ENCODE data around the gene ANKRA2. TPM values are rescaled to one million over a fixed set of nuclear protein-coding genes. Genes with fewer than 3 reads are reported as not detected.

Gene ANKRA2
- total and polyA plus RNA-seq, 10 of the 15 experiments (the other 5 are each of a cell fraction or from before 2014, with no cell fraction given): 12.3 to 47.1 (median 21.9) TPM

GRCh38 chr5:73606206-73606753, 40.8 kb upstream of the ANKRA2 start:
- in situ Hi-C loops (cut with MboI): no loop called here

DNA sequence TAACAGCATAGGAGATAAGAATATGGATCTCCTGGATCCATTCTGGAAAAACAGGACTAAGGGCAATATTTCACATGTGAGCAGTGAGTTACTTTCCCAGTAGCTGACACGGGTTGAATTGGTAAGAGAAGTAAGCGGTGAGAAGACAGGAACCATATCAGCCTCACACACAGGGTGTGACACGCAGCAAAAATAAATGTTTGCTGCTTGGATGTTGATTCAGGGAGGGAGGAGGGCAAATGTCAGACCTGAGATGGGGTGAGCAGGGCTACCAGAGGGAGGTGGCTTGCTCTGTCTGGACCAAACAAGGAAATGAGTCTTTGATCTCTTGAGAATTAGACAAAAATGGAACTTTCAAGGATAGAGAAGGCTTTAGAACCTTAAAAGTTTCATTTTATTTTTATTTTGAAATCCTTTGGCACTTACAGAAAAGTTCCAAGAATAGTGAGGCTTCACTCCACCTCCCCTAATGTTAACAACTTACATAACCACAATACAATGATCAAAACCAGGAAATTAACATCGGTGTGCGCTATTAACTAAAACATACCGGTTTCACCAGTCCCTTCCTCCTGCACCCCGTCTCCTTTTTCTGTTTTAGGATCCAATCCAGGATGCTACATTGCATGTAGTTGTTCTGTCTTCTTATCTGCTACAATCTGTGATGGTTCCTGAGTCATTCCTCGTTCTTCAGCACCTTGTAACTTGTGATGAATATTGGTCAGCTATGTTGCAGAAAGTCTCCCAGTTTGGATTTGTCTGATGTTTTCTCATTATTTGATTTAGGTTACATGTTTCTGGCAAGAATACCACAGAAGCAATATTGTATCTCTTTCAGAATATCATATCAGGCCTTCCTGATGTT, 40.0 kb upstream of the ANKRA2 start:
- CTCF ChIA-PET: interaction anchor here (0.5 to 1.2 kb wide), 5 partner anchors 8 to 188 kb away, joined by 3 to 5 read pairs (median 3); no protein-coding TSS in a partner anchor
- in situ Hi-C loops (cut with MboI) (no loop called here), intact Hi-C loops (cut with micrococcal nuclease; ENCODE audit: unreplicated experiment) (no loop called here)
- Histone ChIP-seq H3K27ac (ENCODE audit: control insufficient read depth, insufficient read depth) (no peak overlapping the region), H3K9me3 (replicated peaks; ENCODE audit: control insufficient read depth, insufficient read depth, low read length) (no peaks in the 10 kb centered on the region), H3K79me2 (ENCODE audit: control insufficient read depth, insufficient read depth, low read length) (no peaks in the 10 kb centered on the region), H4K20me1 (ENCODE audit: control insufficient read depth, insufficient read depth) (no peaks in the 10 kb centered on the region), H2AFZ (ENCODE audit: control insufficient read depth, low read depth, low read length) (no peak overlapping the region), H3K4me3 (no peak overlapping the region), H3K27me3 (replicated peaks in 1 of 2; ENCODE audit: control insufficient read depth in 2 of 2, insufficient read depth in 2 of 2, low read length in 1 of 2) (no peaks in the 10 kb centered on the region), H3K9ac (ENCODE audit: control insufficient read depth, insufficient read depth, low read length) (no peak overlapping the region), H3K4me1 (ENCODE audit: control insufficient read depth, insufficient read depth, low read length) (no peaks in the 10 kb centered on the region), H3K4me2 (ENCODE audit: control insufficient read depth, insufficient read depth) (no peak overlapping the region), H3K36me3 (ENCODE audit: control insufficient read depth in 2 of 2, insufficient read depth in 2 of 2, low read length in 1 of 2) (no peaks in the 10 kb centered on the region)
- SMC1A ChIA-PET (ENCODE audit: uncharacterized antibody, unreplicated experiment): interaction anchor here (1.1 to 2.7 kb wide), 4 partner anchors 19 to 182 kb away, joined by 3 to 11 read pairs (median 4); no protein-coding TSS in a partner anchor
- 66% methylated on average over 8 of the region's 8 CpGs for WGBS (ENCODE audit: insufficient coverage, insufficient replicate concordance, low lambda C conversion rate, missing lambda C conversion rate)
- RAD21 ChIA-PET (ENCODE audit: unreplicated experiment): no interaction called here
- DNase-seq (ENCODE audit: low read depth, low spot score): no peak
- FAIRE-seq: no peak
- POLR2A ChIA-PET: no interaction called here
- no peak for ATAC-seq
- BruUV-seq (replicated peaks): no TSS peak
- TF ChIP-seq TCF7 (IDR thresholded peaks at IDR 0.05; ENCODE audit: borderline replicate concordance) (no peak), ATF7 (IDR thresholded peaks at IDR 0.05; ENCODE audit: low read depth) (no peak), ZNF384 (IDR thresholded peaks at IDR 0.05; ENCODE audit: borderline replicate concordance, low read depth, low read length) (no peak), RAD21 (IDR thresholded peaks at IDR 0.05; ENCODE audit: insufficient read depth, low read depth, low read length) (no peak), BHLHE40 (IDR thresholded peaks at IDR 0.05; ENCODE audit: borderline replicate concordance in 1 of 2, low read depth in 2 of 2, low read length in 1 of 2) (no peak), DPF2 (IDR thresholded peaks at IDR 0.05) (no peak), YY1 (IDR thresholded peaks at IDR 0.05; ENCODE audit: low read depth, low read length) (no peak), CREM (IDR thresholded peaks at IDR 0.05; ENCODE audit: low read depth) (no peak), STAT3 (IDR thresholded peaks at IDR 0.05; ENCODE audit: low read depth, low read length) (no peak), TCF3 (IDR thresholded peaks at IDR 0.05; ENCODE audit: borderline replicate concordance, insufficient read depth, low read depth, low read length) (no peak), TCF12 (IDR thresholded peaks at IDR 0.05; ENCODE audit: low read depth, low read length) (no peak), MXI1 (IDR thresholded peaks at IDR 0.05; ENCODE audit: low read depth, low read length) (no peak), POU2F2 (IDR thresholded peaks at IDR 0.05; ENCODE audit: borderline replicate concordance, low read depth, low read length) (no peak)
- TF ChIP-seq, protein P1, sequence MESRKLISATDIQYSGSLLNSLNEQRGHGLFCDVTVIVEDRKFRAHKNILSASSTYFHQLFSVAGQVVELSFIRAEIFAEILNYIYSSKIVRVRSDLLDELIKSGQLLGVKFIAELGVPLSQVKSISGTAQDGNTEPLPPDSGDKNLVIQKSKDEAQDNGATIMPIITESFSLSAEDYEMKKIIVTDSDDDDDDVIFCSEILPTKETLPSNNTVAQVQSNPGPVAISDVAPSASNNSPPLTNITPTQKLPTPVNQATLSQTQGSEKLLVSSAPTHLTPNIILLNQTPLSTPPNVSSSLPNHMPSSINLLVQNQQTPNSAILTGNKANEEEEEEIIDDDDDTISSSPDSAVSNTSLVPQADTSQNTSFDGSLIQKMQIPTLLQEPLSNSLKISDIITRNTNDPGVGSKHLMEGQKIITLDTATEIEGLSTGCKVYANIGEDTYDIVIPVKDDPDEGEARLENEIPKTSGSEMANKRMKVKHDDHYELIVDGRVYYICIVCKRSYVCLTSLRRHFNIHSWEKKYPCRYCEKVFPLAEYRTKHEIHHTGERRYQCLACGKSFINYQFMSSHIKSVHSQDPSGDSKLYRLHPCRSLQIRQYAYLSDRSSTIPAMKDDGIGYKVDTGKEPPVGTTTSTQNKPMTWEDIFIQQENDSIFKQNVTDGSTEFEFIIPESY (IDR thresholded peaks at IDR 0.05): no peak

More at GRCh38 chr5:73606206-73606753, 40.8 kb upstream of the ANKRA2 start:
- Histone ChIP-seq H3K27ac (ENCODE audit: control insufficient read depth, insufficient read depth) (no peak overlapping the region), H3K27me3 (replicated peaks in 1 of 2; ENCODE audit: control insufficient read depth in 2 of 2, insufficient read depth in 2 of 2, low read length in 1 of 2) (no peaks in the 10 kb centered on the region), H3K4me2 (ENCODE audit: control insufficient read depth, insufficient read depth) (no peak overlapping the region), H3K9me3 (replicated peaks; ENCODE audit: control insufficient read depth, insufficient read depth, low read length) (no peaks in the 10 kb centered on the region), H3K36me3 (ENCODE audit: control insufficient read depth in 2 of 2, insufficient read depth in 2 of 2, low read length in 1 of 2) (no peaks in the 10 kb centered on the region), H3K4me1 (ENCODE audit: control insufficient read depth, insufficient read depth, low read length) (no peaks in the 10 kb centered on the region), H3K9ac (ENCODE audit: control insufficient read depth, insufficient read depth, low read length) (no peak overlapping the region), H3K4me3 (no peak overlapping the region), H4K20me1 (ENCODE audit: control insufficient read depth, insufficient read depth) (no peaks in the 10 kb centered on the region), H2AFZ (ENCODE audit: control insufficient read depth, low read depth, low read length) (no peak overlapping the region), H3K79me2 (ENCODE audit: control insufficient read depth, insufficient read depth, low read length) (no peaks in the 10 kb centered on the region)
- ChIA-PET SMC1A (ENCODE audit: uncharacterized antibody, unreplicated experiment) (interaction anchor here (0.7 to 1.2 kb wide), 3 partner anchors 11 to 154 kb away, joined by 3 to 4 read pairs (median 3); no protein-coding TSS in a partner anchor), CTCF (interaction anchor here (0.5 to 1.2 kb wide), 6 partner anchors 9 to 187 kb away, joined by 3 to 5 read pairs (median 3); no protein-coding TSS in a partner anchor), POLR2A (no interaction called here), RAD21 (ENCODE audit: unreplicated experiment) (no interaction called here)
- TF ChIP-seq MEF2B (IDR thresholded peaks at IDR 0.05; ENCODE audit: partially characterized antibody, poor library complexity, severe bottlenecking): no peak
- no peak for TF ChIP-seq HDAC6 (IDR thresholded peaks at IDR 0.05; ENCODE audit: unreplicated experiment)
- TF ChIP-seq SUPT20H (IDR thresholded peaks at IDR 0.05; ENCODE audit: borderline replicate concordance, control insufficient read depth, low read depth, low read length): no peak
- BruUV-seq (replicated peaks): no TSS peak
- intact Hi-C loops (cut with micrococcal nuclease; ENCODE audit: unreplicated experiment): no loop called here
- FAIRE-seq (no peak), ATAC-seq (no peak), DNase-seq (ENCODE audit: low read depth, low spot score) (no peak)
- WGBS (ENCODE audit: insufficient coverage, insufficient replicate concordance, low lambda C conversion rate, missing lambda C conversion rate): 23% methylated on average over 3 of the region's 3 CpGs
